ENCODE measurements around the gene BMPER. TPM values are rescaled to one million over a fixed set of nuclear protein-coding genes. Genes with fewer than 3 reads are reported as not detected.

Gene BMPER
- total RNA-seq, 1 donor = 45.4 TPM

- no peak for TF ChIP-seq CTCF (IDR thresholded peaks at IDR 0.05; ENCODE audit: insufficient read depth, low read length)
- H3K4me3 ChIP-seq (ENCODE audit: low read depth, low read length) = no peak overlapping the region
- no peak for DNase-seq (ENCODE audit: low read depth)
Observed at GRCh38 chr7:33881316-33881715, 24.0 kb upstream of the BMPER start.

GRCh38 chr7:33882040-33882837, 23.1 kb upstream of the BMPER start:
- no peak overlapping the region for H3K4me3 ChIP-seq (ENCODE audit: low read depth, low read length)
- no peak for TF ChIP-seq CTCF (IDR thresholded peaks at IDR 0.05; ENCODE audit: insufficient read depth, low read length)
- DNase-seq (ENCODE audit: low read depth) = peak; percentile 100

GRCh38 chr7:33882950-33883670, 22.2 kb upstream of the BMPER start:
- no peak for DNase-seq (ENCODE audit: low read depth)
- TF ChIP-seq CTCF (IDR thresholded peaks at IDR 0.05; ENCODE audit: insufficient read depth, low read length) = no peak
- no peak overlapping the region for H3K4me3 ChIP-seq (ENCODE audit: low read depth, low read length)

DNA sequence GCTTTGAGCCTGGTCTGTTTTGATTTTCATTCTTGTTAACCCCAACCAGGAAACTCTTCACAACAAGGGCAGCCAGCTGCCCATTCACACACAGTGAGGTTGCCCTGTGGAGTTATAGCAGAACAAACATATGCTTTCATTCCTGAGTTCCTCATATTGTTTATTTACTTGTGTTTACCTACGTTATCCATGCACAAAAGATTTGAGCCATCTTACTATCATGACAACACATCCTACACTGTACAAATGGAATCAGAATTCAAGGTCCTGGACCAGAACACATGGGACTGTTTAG, 21.7 kb upstream of the BMPER start:
- no peak for TF ChIP-seq CTCF (IDR thresholded peaks at IDR 0.05; ENCODE audit: insufficient read depth, low read length)
- no peak overlapping the region for H3K4me3 ChIP-seq (ENCODE audit: low read depth, low read length)
- DNase-seq (ENCODE audit: low read depth) = no peak

- DNase-seq (ENCODE audit: low read depth) = no peak
- no peak overlapping the region for H3K4me3 ChIP-seq (ENCODE audit: low read depth, low read length)
- no peak for TF ChIP-seq CTCF (IDR thresholded peaks at IDR 0.05; ENCODE audit: insufficient read depth, low read length)
Observed at GRCh38 chr7:33885290-33886148, 19.8 kb upstream of the BMPER start.

- TF ChIP-seq CTCF (IDR thresholded peaks at IDR 0.05; ENCODE audit: insufficient read depth, low read length) = peak; percentile 41
- no peak for DNase-seq (ENCODE audit: low read depth)
- no peak overlapping the region for H3K4me3 ChIP-seq (ENCODE audit: low read depth, low read length)
Observed at GRCh38 chr7:33886149-33886623, 19.2 kb upstream of the BMPER start.

Measured in fibroblast of the aortic adventitia (primary cell).